Naive thymus-derived CD4-positive, alpha-beta T cell (primary cell): Measurements from ENCODE around the gene STK24. TPM values are rescaled to one million over a fixed set of nuclear protein-coding genes. Genes with fewer than 3 reads are reported as not detected.
A peak's percentile ranks its signal among the peaks of the same experiment; 100 is the strongest.

Experiments used
- ATAC-seq: fragments of 150-1000 bp; cut with Tn5 transposase; 2 replicates; pipeline ENCODE4 v1.10.0; 2021; ENCODE audit warnings: mild to moderate bottlenecking, moderate library complexity
- CTCF ChIA-PET: fragments of 350-600 bp; sonication (Branson Sonifier 250); formaldehyde crosslinking; loops from one replicate; lab custom pipeline; 2021; ENCODE audit warnings: antibody characterized with exemption; lab: Charles Lee
- POLR2A ChIA-PET: fragments of 350-600 bp; sonication (Branson Sonifier 250); formaldehyde crosslinking; loops from one replicate; lab custom pipeline; 2021; ENCODE audit warnings: antibody characterized with exemption, inconsistent platforms; lab: Charles Lee
- DNase-seq, 9 donors: peaks; one replicate each; pipeline versions ENCODE4 v3.0.0 to v3.0.0-alpha.2; 2020 to 2022; ENCODE audit warnings: mixed read lengths in 1 of 9
- H3K27ac ChIP-seq: one replicate; pipeline ENCODE4 v1.7.0; 2013; ENCODE audit warnings: mild to moderate bottlenecking, low read depth, low read length, moderate library complexity
- H3K27me3 ChIP-seq, 2 donors: one replicate each; pipeline ENCODE4 v1.7.0; 2013; ENCODE audit warnings: low read length in 2 of 2, mild to moderate bottlenecking in 2 of 2, moderate library complexity in 2 of 2; ENCODE audit not compliant: control insufficient read depth in 2 of 2, insufficient read depth in 2 of 2
- H3K36me3 ChIP-seq, 3 experiments: 1 replicate in 2 of 3; 2 replicates in 1 of 3; pipeline ENCODE4 v1.7.0; 2013; ENCODE audit warnings: low read length in 3 of 3, mild to moderate bottlenecking in 3 of 3, moderate library complexity in 1 of 3; ENCODE audit not compliant: insufficient read depth in 3 of 3, control insufficient read depth in 2 of 3
- H3K4me1 ChIP-seq, 2 donors: one replicate each; pipeline ENCODE4 v1.7.0; 2013; ENCODE audit warnings: low read length in 2 of 2, mild to moderate bottlenecking in 2 of 2, moderate library complexity in 1 of 2; ENCODE audit not compliant: control insufficient read depth in 2 of 2, insufficient read depth in 2 of 2
- H3K4me3 ChIP-seq: 2 replicates; pipeline ENCODE4 v1.7.0; 2013; ENCODE audit warnings: mild to moderate bottlenecking, low read length
- H3K9me3 ChIP-seq, 3 experiments: 1 replicate in 2 of 3; 2 replicates in 1 of 3; pipeline ENCODE4 v1.7.0; 2013; ENCODE audit warnings: low read length in 3 of 3; ENCODE audit not compliant: control insufficient read depth in 2 of 3
- H3K27ac Mint-ChIP-seq, 9 donors: one replicate each; pipeline ENCODE4 v1.8.0; 2020 to 2022; ENCODE audit warnings: mixed read lengths in 9 of 9, mild to moderate bottlenecking in 8 of 9, moderate library complexity in 5 of 9, inconsistent platforms in 2 of 9
- H3K27me3 Mint-ChIP-seq, 5 donors: one replicate each; pipeline ENCODE4 v1.8.0; 2021 to 2022; ENCODE audit warnings: mixed read lengths in 5 of 5, mild to moderate bottlenecking in 1 of 5
- H3K36me3 Mint-ChIP-seq, 5 donors: one replicate each; pipeline ENCODE4 v1.8.0; 2020 to 2022; ENCODE audit warnings: mixed read lengths in 5 of 5, mild to moderate bottlenecking in 3 of 5, inconsistent platforms in 1 of 5
- H3K4me1 Mint-ChIP-seq, 7 donors: one replicate each; pipeline ENCODE4 v1.8.0; 2020 to 2022; ENCODE audit warnings: mixed read lengths in 7 of 7, mild to moderate bottlenecking in 3 of 7, inconsistent platforms in 1 of 7
- H3K4me3 Mint-ChIP-seq, 10 donors: one replicate each; pipeline ENCODE4 v1.8.0; 2020 to 2022; ENCODE audit warnings: mild to moderate bottlenecking in 10 of 10, mixed read lengths in 10 of 10, moderate library complexity in 6 of 10, inconsistent platforms in 2 of 10
- H3K9me3 Mint-ChIP-seq, 11 donors: one replicate each; pipeline ENCODE4 v1.8.0; 2020 to 2022; ENCODE audit warnings: mixed read lengths in 11 of 11, mild to moderate bottlenecking in 4 of 11, inconsistent platforms in 1 of 11, moderate library complexity in 1 of 11
- intact Hi-C, 2 donors: fragments of 100-400 bp; cut with micrococcal nuclease; formaldehyde crosslinking; loops; one replicate each; pipeline ENCODE4 v1.15.1; 2023
- polyA plus RNA-seq, 2 donors: library from polyadenylated mRNA; unstranded; fragments of 300-500 nt; fragmentation: Illumina TruSeq; gene quantifications; one replicate each; pipeline ENCODE4 v1.2.3, GENCODE V29; 2021
- total RNA-seq, 6 experiments: library from RNA in 5 of 6; stranded (reverse) in 5 of 6; gene quantifications; 1 replicate in 5 of 6; 2 replicates in 1 of 6; pipeline ENCODE4 v1.2.3 and lab custom pipeline; 2021 to 2026

STK24 gene
- total and polyA plus RNA-seq, 7 experiments from 2014 or later: 29.8 to 148 (median 94.4) TPM

DNA sequence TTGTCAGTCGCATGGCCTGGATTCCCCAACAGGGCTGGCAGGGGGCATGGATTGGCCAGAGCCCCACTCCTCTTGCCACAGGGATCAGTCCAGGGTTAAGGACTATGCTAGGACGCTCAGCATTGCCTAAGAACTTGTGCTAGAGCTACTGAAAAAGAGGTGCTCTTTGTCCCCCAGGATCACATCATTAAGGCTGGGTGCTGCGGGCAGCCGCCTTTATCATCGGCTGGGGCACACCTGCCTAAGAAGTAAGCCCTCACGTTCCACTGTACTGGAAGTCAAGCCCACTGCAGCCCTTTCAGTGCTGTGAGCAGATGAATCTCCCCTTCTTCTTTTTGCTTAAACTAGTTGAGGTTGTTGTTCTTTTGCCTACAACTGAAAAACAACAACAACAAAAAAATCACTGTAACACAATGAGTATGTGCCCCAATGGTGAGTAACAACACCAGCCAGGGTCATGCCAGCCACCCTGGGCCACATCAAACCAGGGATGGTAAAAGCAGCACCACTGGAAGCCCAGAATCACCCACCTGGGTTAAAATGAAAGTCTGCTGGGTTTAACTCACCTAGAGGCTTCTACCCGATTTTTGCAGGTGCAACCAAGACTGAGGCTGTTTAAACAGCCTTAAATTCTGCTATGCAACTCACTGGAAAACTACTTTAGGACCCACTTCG is 20.6 kb downstream of the STK24 start:
- H3K4me1 ChIP-seq: peaks cover 29 to 63% of the 10 kb centered on the region in 2 donors
- peak overlapping the region; percentile 6 to 92 (median 84) for H3K27ac Mint-ChIP-seq
- H3K36me3 Mint-ChIP-seq: peaks cover 5 to 28% (median 12%) of the 10 kb centered on the region in 5 donors
- peak overlapping the region in 9 of 10 donors; percentile 17 to 77 (median 66) for H3K4me3 Mint-ChIP-seq
- no peaks in the 10 kb centered on the region for H3K9me3 Mint-ChIP-seq
- no peaks in the 10 kb centered on the region for H3K36me3 ChIP-seq
- H3K27ac ChIP-seq: no peak overlapping the region
- no peaks in the 10 kb centered on the region for H3K27me3 ChIP-seq
- ATAC-seq (no peak), DNase-seq (no peak)
- H3K9me3 ChIP-seq: no peaks in the 10 kb centered on the region
- H3K4me1 Mint-ChIP-seq: peaks cover 66 to 94% (median 84%) of the 10 kb centered on the region in 7 donors
- ChIA-PET CTCF (interaction anchor here (0.6 to 1.8 kb wide), 3 partner anchors 79 to 111 kb away, joined by 3 to 7 read pairs (median 6); no protein-coding TSS in a partner anchor), POLR2A (interaction anchor here (1.2 kb wide), 1 partner anchor 14 kb away, joined by 4 read pairs; no protein-coding TSS in a partner anchor)
- H3K27me3 Mint-ChIP-seq: no peaks in the 10 kb centered on the region
- intact Hi-C loops: no loop called here
- H3K4me3 ChIP-seq: no peak overlapping the region

GRCh38 chr13:98549728-98550317 is 27.1 kb downstream of the STK24 start:
- no peak for DNase-seq
- Histone ChIP-seq H3K4me1 (peaks cover 0 to 21% of the 10 kb centered on the region in 2 donors), H3K9me3 (no peaks in the 10 kb centered on the region), H3K27me3 (no peaks in the 10 kb centered on the region), H3K27ac (no peak overlapping the region), H3K36me3 (peaks cover 0 to 20% (median 0%) of the 10 kb centered on the region in 3 experiments), H3K4me3 (no peak overlapping the region)
- POLR2A ChIA-PET: interaction anchor here (1.6 kb wide), 1 partner anchor 27 kb away, joined by 4 read pairs; the partner anchor contains the start of gene STK24
- H3K4me3 Mint-ChIP-seq: peak overlapping the region in 5 of 10 donors; percentile 22 to 40 (median 31)
- intact Hi-C loops: no loop called here
- CTCF ChIA-PET: no interaction called here
- H3K27me3 Mint-ChIP-seq: no peaks in the 10 kb centered on the region
- H3K36me3 Mint-ChIP-seq: peaks cover 13 to 52% (median 22%) of the 10 kb centered on the region in 5 donors
- H3K4me1 Mint-ChIP-seq: peaks cover 61 to 93% (median 82%) of the 10 kb centered on the region in 7 donors
- H3K9me3 Mint-ChIP-seq: no peaks in the 10 kb centered on the region
- peak overlapping the region in 8 of 9 donors; percentile 5 to 75 (median 30) for H3K27ac Mint-ChIP-seq
- no peak for ATAC-seq

DNA sequence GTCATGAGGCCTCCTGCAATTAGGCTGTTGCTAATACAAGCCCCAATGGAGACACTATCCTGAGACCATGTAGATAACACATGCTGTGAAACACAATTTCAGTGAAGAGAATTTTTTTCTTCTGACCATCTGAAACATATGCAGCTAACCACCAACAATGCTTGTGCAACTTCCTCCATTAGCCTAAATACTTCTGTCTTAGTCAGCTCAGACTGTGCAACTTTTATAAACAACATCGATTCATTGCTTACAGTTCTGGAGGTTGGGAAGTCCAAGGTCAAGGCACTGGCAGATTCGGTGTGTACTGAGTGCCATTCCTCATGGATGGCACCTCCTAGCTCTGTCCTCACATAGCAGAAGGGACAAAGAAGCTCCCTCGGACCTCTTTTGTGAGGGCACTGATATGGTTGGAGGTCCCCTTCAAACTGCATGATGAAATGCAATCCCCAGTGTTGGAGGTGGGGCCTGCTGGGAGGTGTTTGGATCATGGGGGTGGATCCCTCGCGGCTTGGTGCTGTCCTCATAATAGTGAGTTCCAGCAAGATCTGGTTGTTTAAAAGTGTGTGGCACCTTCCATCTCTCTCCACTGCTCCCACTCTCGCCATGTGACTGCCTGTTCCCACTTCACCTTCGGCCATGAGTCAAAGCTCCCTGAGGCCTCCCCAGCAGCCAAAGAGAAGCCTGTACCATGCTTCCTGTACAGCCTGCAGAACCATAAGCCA is 27.7 kb downstream of the STK24 start:
- DNase-seq: no peak
- H3K27ac Mint-ChIP-seq: peak overlapping the region in 7 of 9 donors; percentile 13 to 75 (median 53)
- H3K27me3 ChIP-seq: no peaks in the 10 kb centered on the region
- H3K27ac ChIP-seq: no peak overlapping the region
- H3K4me3 Mint-ChIP-seq: peak overlapping the region in 6 of 10 donors; percentile 22 to 40 (median 32)
- H3K27me3 Mint-ChIP-seq: no peaks in the 10 kb centered on the region
- peaks cover 4 to 22% of the 10 kb centered on the region in 2 donors for H3K4me1 ChIP-seq
- H3K4me1 Mint-ChIP-seq: peaks cover 64 to 93% (median 84%) of the 10 kb centered on the region in 7 donors
- no peaks in the 10 kb centered on the region for H3K9me3 ChIP-seq
- peaks cover 0 to 20% (median 0%) of the 10 kb centered on the region in 3 experiments for H3K36me3 ChIP-seq
- ChIA-PET CTCF (interaction anchor here (0.5 kb wide), 1 partner anchor 105 kb away, joined by 3 read pairs; no protein-coding TSS in a partner anchor), POLR2A (interaction anchor here (0.6 to 1.6 kb wide), 2 partner anchors 17 to 28 kb away, joined by 3 to 4 read pairs; partner anchors contain the start of gene STK24)
- H3K4me3 ChIP-seq: no peak overlapping the region
- peaks cover 13 to 52% (median 22%) of the 10 kb centered on the region in 5 donors for H3K36me3 Mint-ChIP-seq
- H3K9me3 Mint-ChIP-seq: no peaks in the 10 kb centered on the region
- intact Hi-C loops: no loop called here
- ATAC-seq: peak; percentile 64

- H3K27ac ChIP-seq: no peak overlapping the region
- H3K27me3 ChIP-seq: no peaks in the 10 kb centered on the region
- peaks cover 65 to 93% (median 84%) of the 10 kb centered on the region in 7 donors for H3K4me1 Mint-ChIP-seq
- H3K9me3 ChIP-seq: no peaks in the 10 kb centered on the region
- H3K27ac Mint-ChIP-seq: peak overlapping the region in 6 of 9 donors; percentile 17 to 75 (median 50)
- ChIA-PET CTCF (no interaction called here), POLR2A (no interaction called here)
- H3K36me3 ChIP-seq: peaks cover 0 to 20% (median 0%) of the 10 kb centered on the region in 3 experiments
- H3K4me3 ChIP-seq: no peak overlapping the region
- ATAC-seq: no peak
- H3K4me1 ChIP-seq: peaks cover 14 to 24% of the 10 kb centered on the region in 2 donors
- H3K9me3 Mint-ChIP-seq: no peaks in the 10 kb centered on the region
- DNase-seq: no peak
- peak overlapping the region in 2 of 10 donors; percentile 9 to 21 for H3K4me3 Mint-ChIP-seq
- peaks cover 13 to 50% (median 22%) of the 10 kb centered on the region in 5 donors for H3K36me3 Mint-ChIP-seq
- no peaks in the 10 kb centered on the region for H3K27me3 Mint-ChIP-seq
- intact Hi-C loops: no loop called here
Observed at GRCh38 chr13:98548230-98548629, 28.7 kb downstream of the STK24 start.

DNA sequence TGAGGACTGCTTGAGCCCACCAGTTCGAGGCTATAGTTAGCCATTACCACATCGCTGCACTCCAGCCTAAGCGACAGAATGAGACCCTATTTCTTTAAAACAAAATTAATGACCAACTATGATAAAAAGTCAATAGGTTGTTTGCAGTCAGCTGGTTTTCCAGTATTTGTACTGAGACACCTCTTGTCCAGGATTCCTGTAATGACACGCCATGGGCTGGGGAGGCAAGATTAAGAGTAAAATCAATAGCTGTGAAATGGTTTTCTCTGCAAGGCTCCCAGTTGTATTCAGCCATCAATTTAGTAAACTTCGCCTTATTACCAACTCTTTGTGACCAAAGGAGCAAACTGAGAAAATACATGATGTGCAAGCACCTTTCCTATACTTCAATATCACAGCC is 29.5 kb downstream of the STK24 start:
- Histone ChIP-seq H3K27me3 (no peaks in the 10 kb centered on the region), H3K36me3 (peaks cover 0 to 20% (median 0%) of the 10 kb centered on the region in 3 experiments), H3K9me3 (no peaks in the 10 kb centered on the region), H3K4me1 (peaks cover 22 to 30% of the 10 kb centered on the region in 2 donors), H3K27ac (no peak overlapping the region), H3K4me3 (no peak overlapping the region)
- no peak for DNase-seq
- ChIA-PET CTCF (no interaction called here), POLR2A (interaction anchor here (0.9 kb wide), 1 partner anchor 16 kb away, joined by 3 read pairs; no protein-coding TSS in a partner anchor)
- ATAC-seq: no peak
- peak overlapping the region in 5 of 9 donors; percentile 17 to 64 (median 43) for H3K27ac Mint-ChIP-seq
- peaks cover 67 to 95% (median 87%) of the 10 kb centered on the region in 7 donors for H3K4me1 Mint-ChIP-seq
- intact Hi-C loops: no loop called here
- H3K9me3 Mint-ChIP-seq: no peaks in the 10 kb centered on the region
- peak overlapping the region in 2 of 10 donors; percentile 21 to 36 for H3K4me3 Mint-ChIP-seq
- peaks cover 13 to 45% (median 22%) of the 10 kb centered on the region in 5 donors for H3K36me3 Mint-ChIP-seq
- no peaks in the 10 kb centered on the region for H3K27me3 Mint-ChIP-seq

GRCh38 chr13:98546402-98546801 is 30.5 kb downstream of the STK24 start:
- CTCF ChIA-PET: no interaction called here

More at GRCh38 chr13:98546402-98546801, 30.5 kb downstream of the STK24 start:
- Mint-ChIP-seq H3K4me1 (peaks cover 73 to 95% (median 87%) of the 10 kb centered on the region in 7 donors), H3K27ac (peak overlapping the region in 6 of 9 donors; percentile 25 to 65 (median 52)), H3K4me3 (peak overlapping the region in 2 of 10 donors; percentile 14 to 85), H3K9me3 (no peaks in the 10 kb centered on the region), H3K27me3 (no peaks in the 10 kb centered on the region), H3K36me3 (peaks cover 10 to 36% (median 17%) of the 10 kb centered on the region in 5 donors)
- Histone ChIP-seq H3K4me1 (peaks cover 28 to 29% of the 10 kb centered on the region in 2 donors), H3K36me3 (peaks cover 0 to 20% (median 0%) of the 10 kb centered on the region in 3 experiments), H3K4me3 (no peak overlapping the region), H3K27me3 (no peaks in the 10 kb centered on the region), H3K9me3 (no peaks in the 10 kb centered on the region), H3K27ac (no peak overlapping the region)
- no peak for DNase-seq
- intact Hi-C loops: no loop called here
- POLR2A ChIA-PET: interaction anchor here (1.6 kb wide), 1 partner anchor 8 kb away, joined by 3 read pairs; no protein-coding TSS in a partner anchor
- no peak for ATAC-seq
